Measurements from ENCODE around the gene SIPA1.

The SIPA1 gene

GRCh38 chr11:65639623-65640482, 2.0 kb downstream of the SIPA1 start:
- DNase-seq = no peak
- Histone ChIP-seq H3K79me1 (ENCODE audit: low read length) (peaks cover 7% of the 10 kb centered on the region), H2BK12ac (ENCODE audit: low read length) (no peak overlapping the region), H2AK5ac (ENCODE audit: low read length) (no peak overlapping the region), H3K4me1 (ENCODE audit: control insufficient read depth in 1 of 2, insufficient read depth in 2 of 2, low read length in 2 of 2) (peaks cover 19 to 22% of the 10 kb centered on the region in 2 experiments), H3K27ac (ENCODE audit: low read depth, low read length) (no peak overlapping the region), H3K27me3 (ENCODE audit: insufficient read depth, low read length) (no peaks in the 10 kb centered on the region), H3K36me3 (ENCODE audit: control insufficient read depth in 1 of 2, insufficient read depth in 2 of 2, low read length in 2 of 2) (peaks cover 25 to 27% of the 10 kb centered on the region in 2 experiments), H3K4me3 (ENCODE audit: low read depth, low read length) (no peak overlapping the region), H3K14ac (ENCODE audit: low read length) (no peak overlapping the region), H2AFZ (ENCODE audit: insufficient read depth, low read length, poor library complexity) (no peak overlapping the region), H4K8ac (ENCODE audit: low read depth, low read length) (no peak overlapping the region), H3K23ac (ENCODE audit: low read length) (no peak overlapping the region), H3K18ac (ENCODE audit: low read length) (no peak overlapping the region), H3K4ac (ENCODE audit: low read depth, low read length) (no peak overlapping the region), H3K9ac (ENCODE audit: low read length) (no peak overlapping the region), H3K4me2 (ENCODE audit: low read length) (no peak overlapping the region), H2BK120ac (ENCODE audit: insufficient read depth, low read length, poor library complexity) (no peak overlapping the region), H4K91ac (ENCODE audit: low read depth, low read length) (no peak overlapping the region), H2BK5ac (ENCODE audit: low read depth, low read length, poor library complexity) (no peak overlapping the region), H4K12ac (ENCODE audit: low read depth, low read length) (no peak overlapping the region), H3K9me3 (ENCODE audit: insufficient read depth, low read depth, low read length) (peaks cover 3% of the 10 kb centered on the region), H3K79me2 (ENCODE audit: control insufficient read depth, insufficient read depth, low read length, poor library complexity) (peaks cover 5% of the 10 kb centered on the region)
- WGBS (ENCODE audit: extremely low coverage, insufficient coverage, insufficient read length) = no CpG with 5 or more reads among the region's 8 CpGs

- no peak overlapping the region for H2BK120ac ChIP-seq (ENCODE audit: insufficient read depth, low read length, poor library complexity)
- H4K8ac ChIP-seq (ENCODE audit: low read depth, low read length) = no peak overlapping the region
- H4K91ac ChIP-seq (ENCODE audit: low read depth, low read length) = no peak overlapping the region
- no peak overlapping the region for H3K4me2 ChIP-seq (ENCODE audit: low read length)
- H3K79me1 ChIP-seq (ENCODE audit: low read length) = peaks cover 7% of the 10 kb centered on the region
- H2AK5ac ChIP-seq (ENCODE audit: low read length) = no peak overlapping the region
- WGBS (ENCODE audit: extremely low coverage, insufficient coverage, insufficient read length) = no CpG with 5 or more reads among the region's 35 CpGs
- no peak overlapping the region for H4K12ac ChIP-seq (ENCODE audit: low read depth, low read length)
- no peaks in the 10 kb centered on the region for H3K27me3 ChIP-seq (ENCODE audit: insufficient read depth, low read length)
- H3K4ac ChIP-seq (ENCODE audit: low read depth, low read length) = no peak overlapping the region
- no peak overlapping the region for H3K4me3 ChIP-seq (ENCODE audit: low read depth, low read length)
- H3K36me3 ChIP-seq (ENCODE audit: control insufficient read depth in 1 of 2, insufficient read depth in 2 of 2, low read length in 2 of 2) = peaks cover 18 to 19% of the 10 kb centered on the region in 2 experiments
- peaks cover 19 to 24% of the 10 kb centered on the region in 2 experiments for H3K4me1 ChIP-seq (ENCODE audit: control insufficient read depth in 1 of 2, insufficient read depth in 2 of 2, low read length in 2 of 2)
- H2BK12ac ChIP-seq (ENCODE audit: low read length) = no peak overlapping the region
- peaks cover 5% of the 10 kb centered on the region for H3K79me2 ChIP-seq (ENCODE audit: control insufficient read depth, insufficient read depth, low read length, poor library complexity)
- no peak for DNase-seq
- no peak overlapping the region for H3K23ac ChIP-seq (ENCODE audit: low read length)
- no peak overlapping the region for H3K18ac ChIP-seq (ENCODE audit: low read length)
- no peak overlapping the region for H2BK5ac ChIP-seq (ENCODE audit: low read depth, low read length, poor library complexity)
- no peak overlapping the region for H3K9ac ChIP-seq (ENCODE audit: low read length)
- no peak overlapping the region for H3K14ac ChIP-seq (ENCODE audit: low read length)
- H3K27ac ChIP-seq (ENCODE audit: low read depth, low read length) = no peak overlapping the region
- H2AFZ ChIP-seq (ENCODE audit: insufficient read depth, low read length, poor library complexity) = no peak overlapping the region
- H3K9me3 ChIP-seq (ENCODE audit: insufficient read depth, low read depth, low read length) = peaks cover 3% of the 10 kb centered on the region
These were observed 2.8 kb downstream of the SIPA1 start for GRCh38 chr11:65640483-65641296.

- no peak overlapping the region for H4K12ac ChIP-seq (ENCODE audit: low read depth, low read length)
- no peak overlapping the region for H3K4me3 ChIP-seq (ENCODE audit: low read depth, low read length)
- H3K23ac ChIP-seq (ENCODE audit: low read length) = no peak overlapping the region
- H3K36me3 ChIP-seq (ENCODE audit: control insufficient read depth in 1 of 2, insufficient read depth in 2 of 2, low read length in 2 of 2) = peaks cover 17% of the 10 kb centered on the region in 2 experiments
- H2AFZ ChIP-seq (ENCODE audit: insufficient read depth, low read length, poor library complexity) = no peak overlapping the region
- no peak overlapping the region for H2BK12ac ChIP-seq (ENCODE audit: low read length)
- peaks cover 7% of the 10 kb centered on the region for H3K79me1 ChIP-seq (ENCODE audit: low read length)
- H3K9me3 ChIP-seq (ENCODE audit: insufficient read depth, low read depth, low read length) = peaks cover 6% of the 10 kb centered on the region
- WGBS (ENCODE audit: extremely low coverage, insufficient coverage, insufficient read length) = no CpG with 5 or more reads among the region's 16 CpGs
- H3K27me3 ChIP-seq (ENCODE audit: insufficient read depth, low read length) = no peaks in the 10 kb centered on the region
- H3K27ac ChIP-seq (ENCODE audit: low read depth, low read length) = no peak overlapping the region
- H3K9ac ChIP-seq (ENCODE audit: low read length) = no peak overlapping the region
- peaks cover 5% of the 10 kb centered on the region for H3K79me2 ChIP-seq (ENCODE audit: control insufficient read depth, insufficient read depth, low read length, poor library complexity)
- H3K4me2 ChIP-seq (ENCODE audit: low read length) = peak overlapping the region; percentile 23
- H3K4me1 ChIP-seq (ENCODE audit: control insufficient read depth in 1 of 2, insufficient read depth in 2 of 2, low read length in 2 of 2) = peaks cover 19 to 24% of the 10 kb centered on the region in 2 experiments
- no peak overlapping the region for H3K4ac ChIP-seq (ENCODE audit: low read depth, low read length)
- H3K14ac ChIP-seq (ENCODE audit: low read length) = no peak overlapping the region
- H4K8ac ChIP-seq (ENCODE audit: low read depth, low read length) = no peak overlapping the region
- no peak overlapping the region for H2AK5ac ChIP-seq (ENCODE audit: low read length)
- no peak overlapping the region for H3K18ac ChIP-seq (ENCODE audit: low read length)
- H4K91ac ChIP-seq (ENCODE audit: low read depth, low read length) = no peak overlapping the region
- no peak overlapping the region for H2BK120ac ChIP-seq (ENCODE audit: insufficient read depth, low read length, poor library complexity)
- no peak overlapping the region for H2BK5ac ChIP-seq (ENCODE audit: low read depth, low read length, poor library complexity)
- no peak for DNase-seq
These were observed 3.6 kb downstream of the SIPA1 start for GRCh38 chr11:65641297-65642013.

GRCh38 chr11:65642014-65642671, 4.2 kb downstream of the SIPA1 start:
- peaks cover 7% of the 10 kb centered on the region for H3K79me1 ChIP-seq (ENCODE audit: low read length)
- H3K14ac ChIP-seq (ENCODE audit: low read length) = no peak overlapping the region
- no peak overlapping the region for H4K8ac ChIP-seq (ENCODE audit: low read depth, low read length)
- no peak overlapping the region for H3K4ac ChIP-seq (ENCODE audit: low read depth, low read length)
- H3K9me3 ChIP-seq (ENCODE audit: insufficient read depth, low read depth, low read length) = peaks cover 9% of the 10 kb centered on the region
- H3K18ac ChIP-seq (ENCODE audit: low read length) = no peak overlapping the region
- no peak overlapping the region for H3K27ac ChIP-seq (ENCODE audit: low read depth, low read length)
- H2AK5ac ChIP-seq (ENCODE audit: low read length) = no peak overlapping the region
- no peak overlapping the region for H3K9ac ChIP-seq (ENCODE audit: low read length)
- H3K4me3 ChIP-seq (ENCODE audit: low read depth, low read length) = no peak overlapping the region
- no peaks in the 10 kb centered on the region for H3K27me3 ChIP-seq (ENCODE audit: insufficient read depth, low read length)
- H3K36me3 ChIP-seq (ENCODE audit: control insufficient read depth in 1 of 2, insufficient read depth in 2 of 2, low read length in 2 of 2) = peaks cover 10 to 13% of the 10 kb centered on the region in 2 experiments
- no peak overlapping the region for H2BK12ac ChIP-seq (ENCODE audit: low read length)
- no peak overlapping the region for H4K91ac ChIP-seq (ENCODE audit: low read depth, low read length)
- H4K12ac ChIP-seq (ENCODE audit: low read depth, low read length) = no peak overlapping the region
- no peak overlapping the region for H2AFZ ChIP-seq (ENCODE audit: insufficient read depth, low read length, poor library complexity)
- peak overlapping the region; percentile 23 for H3K4me2 ChIP-seq (ENCODE audit: low read length)
- no peak overlapping the region for H2BK120ac ChIP-seq (ENCODE audit: insufficient read depth, low read length, poor library complexity)
- H3K23ac ChIP-seq (ENCODE audit: low read length) = no peak overlapping the region
- DNase-seq = no peak
- no CpG with 5 or more reads among the region's 49 CpGs for WGBS (ENCODE audit: extremely low coverage, insufficient coverage, insufficient read length)
- H3K4me1 ChIP-seq (ENCODE audit: control insufficient read depth in 1 of 2, insufficient read depth in 2 of 2, low read length in 2 of 2) = peaks cover 17 to 26% of the 10 kb centered on the region in 2 experiments
- H2BK5ac ChIP-seq (ENCODE audit: low read depth, low read length, poor library complexity) = no peak overlapping the region
- H3K79me2 ChIP-seq (ENCODE audit: control insufficient read depth, insufficient read depth, low read length, poor library complexity) = peaks cover 5% of the 10 kb centered on the region
